ENCODE measurements around the gene DDHD1.
A peak's percentile ranks its signal among the peaks of the same experiment; 100 is the strongest.
"Not testable (repeated sequence)": the region's sequence is repeated elsewhere in the genome, so short reads cannot be mapped to it uniquely, and the experiment has no call there.

DDHD1 gene

DNA sequence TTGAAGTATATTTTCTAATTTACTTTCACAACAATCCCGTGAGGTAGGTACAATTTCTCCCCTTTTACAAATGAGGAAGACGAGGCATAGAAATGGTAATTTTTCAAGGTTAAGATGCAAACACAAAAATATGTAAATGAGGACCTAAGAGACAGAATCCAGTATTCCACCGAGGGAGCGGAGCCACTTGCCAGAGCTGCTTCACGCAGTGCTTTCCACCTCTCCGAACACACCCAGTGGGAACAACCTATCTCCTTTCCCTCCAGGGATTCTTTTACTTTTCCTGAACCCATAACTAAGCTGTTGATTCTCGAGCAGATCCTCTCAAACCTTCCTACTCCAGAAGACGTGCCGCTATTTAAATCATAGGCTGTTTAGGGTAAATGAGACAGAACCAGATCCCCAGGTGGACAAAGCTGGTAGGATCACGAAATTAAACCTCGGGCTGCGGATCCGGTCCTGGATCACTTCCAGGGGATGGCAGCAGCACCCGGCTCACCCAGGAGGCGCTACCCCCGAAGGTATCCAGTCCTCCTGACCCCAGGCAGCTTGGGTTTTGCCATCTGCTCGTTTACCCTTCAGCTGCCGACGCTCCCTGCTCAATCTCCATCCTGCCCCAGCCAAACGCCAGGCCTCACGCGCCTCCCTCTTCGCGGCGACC, 1.5 kb downstream of the DDHD1 start:
- peak; percentile 57 for DNase-seq

DNA sequence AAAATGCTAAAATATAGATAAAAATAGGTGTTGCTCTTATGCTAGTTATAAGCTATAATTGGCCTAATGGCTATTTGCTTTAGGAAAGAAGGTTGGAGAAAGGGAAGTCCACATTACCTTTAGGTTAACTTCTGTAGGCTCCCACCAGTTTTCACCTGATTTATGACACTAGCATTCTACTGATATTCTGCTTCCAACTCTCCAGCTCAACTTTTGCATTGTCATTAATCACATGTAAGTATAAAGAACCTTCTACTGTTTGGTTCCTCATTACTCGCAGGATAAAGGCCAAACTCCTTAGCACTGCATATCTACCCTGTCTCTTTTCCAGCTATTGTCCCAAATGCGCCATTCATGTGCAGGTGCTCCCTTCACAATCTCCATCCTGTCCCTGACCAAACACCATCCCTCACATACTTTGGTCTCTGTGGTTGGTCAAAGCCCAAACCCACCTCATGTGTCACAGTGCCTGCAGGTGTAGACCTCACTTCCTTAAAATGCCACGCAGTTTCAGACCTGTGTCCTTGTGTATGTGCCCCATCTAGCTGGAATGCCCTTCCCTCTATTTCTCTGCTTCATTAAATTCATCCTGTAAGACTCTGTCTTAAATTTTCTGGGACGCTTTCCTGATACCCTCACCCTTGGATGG, 3.3 kb downstream of the DDHD1 start:
- no peak for DNase-seq

DNA sequence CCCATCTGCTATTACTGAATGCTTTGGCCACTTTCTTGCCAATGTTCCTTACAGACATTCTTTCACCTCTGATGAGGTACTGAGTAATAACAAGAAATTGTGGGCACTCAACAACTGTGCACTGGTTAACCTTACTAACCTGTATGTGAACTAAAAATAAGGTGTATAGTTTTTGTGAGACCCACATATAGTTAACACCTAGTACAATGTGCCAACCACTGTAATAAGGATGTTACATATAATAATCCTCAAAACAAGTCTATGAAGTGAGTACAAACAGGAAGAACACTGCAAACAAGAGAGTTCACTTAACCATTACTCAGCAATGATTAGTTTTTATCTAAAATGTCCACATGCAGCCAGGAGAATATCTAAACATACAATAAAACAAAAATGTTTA, 4.5 kb downstream of the DDHD1 start:
- peak; percentile 70 for DNase-seq

DNA sequence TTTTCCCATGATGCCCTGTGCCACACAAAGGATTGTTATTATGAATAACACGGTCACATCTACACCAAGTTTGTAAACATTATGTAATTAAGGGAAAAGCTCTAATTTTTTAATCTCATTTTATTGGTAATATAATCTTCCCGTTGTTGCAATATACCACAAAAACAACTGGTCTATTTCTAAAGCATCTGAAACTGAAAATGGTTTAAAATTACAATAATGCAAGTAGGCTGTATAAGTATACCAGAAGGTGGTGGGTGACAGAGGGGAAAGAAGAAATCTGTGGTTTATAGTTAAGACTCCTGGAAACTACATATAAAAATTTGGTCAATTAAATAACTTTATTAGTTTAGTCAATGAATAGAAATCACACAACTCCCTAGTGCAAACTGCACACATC, 5.2 kb downstream of the DDHD1 start:
- DNase-seq, result no peak

DNA sequence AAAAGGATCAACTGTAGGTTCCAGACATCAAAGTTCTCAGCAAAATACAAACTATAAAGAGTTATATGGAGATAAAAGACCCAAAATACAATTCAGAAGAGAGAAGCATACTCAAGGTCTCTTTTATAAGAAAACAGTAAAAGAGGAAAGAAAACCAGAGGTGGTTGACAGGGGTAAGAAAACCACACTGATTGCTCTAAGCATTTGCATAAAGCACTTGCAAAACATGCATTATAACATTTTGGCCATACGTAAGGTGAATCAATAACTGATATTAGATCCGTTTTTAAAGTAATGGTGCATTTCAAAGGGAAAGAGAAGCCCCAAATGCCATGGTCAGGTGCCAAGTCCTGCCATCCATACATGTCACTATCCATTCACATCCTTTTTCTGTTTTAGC, 5.9 kb downstream of the DDHD1 start:
- DNase-seq, result no peak

DNA sequence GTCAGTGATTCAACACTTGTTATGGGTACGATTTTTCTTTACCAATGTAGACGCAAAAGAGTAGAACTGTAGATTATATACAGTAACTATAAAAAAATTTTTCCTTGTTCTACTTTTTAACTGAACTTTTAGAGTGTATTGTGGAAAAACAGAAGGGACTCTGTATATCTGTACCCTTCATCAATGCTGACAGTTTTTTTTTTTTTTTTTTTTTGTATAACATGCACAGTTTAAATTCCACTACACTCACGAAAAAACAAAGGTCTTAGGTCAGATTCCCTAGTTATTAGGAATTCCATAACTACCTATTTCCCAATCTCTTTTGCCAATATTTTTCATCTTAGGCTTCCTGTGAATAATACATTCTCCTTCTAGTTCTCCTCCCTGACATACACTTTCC, 6.4 kb downstream of the DDHD1 start:
- no peak for DNase-seq

DNA sequence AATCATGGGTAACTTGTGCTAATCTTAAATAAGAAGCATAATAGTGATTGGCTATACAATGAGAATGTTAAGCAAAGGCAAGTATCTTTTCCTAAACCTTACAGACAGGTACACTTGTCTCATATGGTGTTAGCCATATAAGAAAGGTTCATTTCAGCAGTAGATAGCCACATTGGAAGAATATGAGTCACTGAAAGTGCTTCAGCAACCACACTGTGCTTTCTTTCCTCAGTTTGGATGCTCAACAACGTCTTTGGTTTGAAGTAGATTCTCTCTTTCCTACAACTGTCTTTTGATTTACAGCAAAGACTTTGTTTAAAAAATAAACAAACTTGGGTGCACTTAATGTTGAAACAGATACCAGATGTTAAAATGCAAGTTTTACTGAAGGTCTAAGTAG, 8.9 kb downstream of the DDHD1 start:
- DNase-seq, result peak; percentile 75

DNA sequence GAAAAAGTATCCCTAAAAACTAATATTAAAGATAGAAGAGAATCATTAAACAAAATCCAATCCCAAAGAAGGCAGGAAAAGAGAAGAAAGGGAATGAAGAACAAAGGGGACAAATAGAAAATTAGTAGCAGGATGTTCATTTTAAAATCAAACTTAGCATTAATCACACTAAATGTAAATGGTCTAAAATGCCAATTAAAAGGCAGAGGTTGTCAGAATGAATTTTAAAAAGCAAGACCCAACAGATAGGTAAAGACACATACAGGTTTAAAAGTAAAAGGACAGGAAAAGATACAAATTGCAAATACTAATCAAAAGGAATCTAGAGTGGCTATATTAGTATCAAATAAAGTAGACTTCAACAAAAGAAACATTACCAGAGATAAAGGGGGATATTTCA, 12.5 kb downstream of the DDHD1 start:
- DNase-seq, result no peak

DNA sequence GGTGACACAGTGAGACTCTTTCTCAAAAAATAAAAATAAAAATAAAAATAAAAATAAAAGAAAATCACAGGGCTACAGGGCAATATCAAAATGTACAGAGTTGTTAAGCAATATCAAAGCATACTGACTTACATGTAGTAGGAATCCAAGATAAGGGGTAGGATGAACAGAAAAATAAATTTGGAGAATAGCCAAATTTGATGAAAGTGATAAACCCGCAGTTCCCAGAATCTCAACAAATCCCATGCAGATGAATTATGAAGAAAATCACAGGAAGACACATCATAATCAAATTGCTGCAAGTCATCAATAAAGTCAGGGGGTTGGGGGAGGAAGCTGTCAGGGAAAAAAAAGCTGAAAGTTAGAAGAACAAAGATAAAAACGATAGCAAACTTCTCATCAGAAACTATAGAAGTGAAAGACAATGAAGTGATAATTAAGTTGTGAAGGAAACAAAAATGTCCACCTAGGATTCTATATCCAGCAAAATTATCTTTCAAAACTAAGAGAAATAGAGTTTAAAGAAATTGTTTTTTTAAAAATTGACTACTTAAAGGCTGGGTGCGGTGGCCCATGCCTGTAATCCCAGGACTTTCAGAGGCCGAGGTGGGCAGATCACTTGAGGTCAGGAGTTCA, 15.4 kb downstream of the DDHD1 start:
- no peak for DNase-seq

DNA sequence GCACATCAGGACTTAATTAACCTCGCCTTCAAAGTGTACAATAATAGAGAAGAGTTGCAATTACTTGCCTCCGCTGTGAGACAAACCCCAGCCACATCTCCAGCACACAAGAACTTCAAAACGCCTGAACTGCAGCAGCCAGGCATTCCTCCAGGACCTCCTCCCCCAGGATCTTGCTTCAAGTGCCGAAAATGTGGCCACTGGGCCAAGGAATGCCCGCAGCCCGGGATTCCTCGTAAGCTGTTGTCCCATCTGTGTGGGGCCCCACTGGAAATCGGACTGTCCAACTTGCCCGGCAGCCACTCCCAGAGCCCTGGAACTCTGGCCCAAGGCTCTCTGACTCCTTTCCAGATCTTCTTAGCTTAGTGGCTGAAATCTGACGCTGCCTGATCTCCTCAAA, 22.6 kb downstream of the DDHD1 start:
- DNase-seq, result not testable (repeated sequence)

DNA sequence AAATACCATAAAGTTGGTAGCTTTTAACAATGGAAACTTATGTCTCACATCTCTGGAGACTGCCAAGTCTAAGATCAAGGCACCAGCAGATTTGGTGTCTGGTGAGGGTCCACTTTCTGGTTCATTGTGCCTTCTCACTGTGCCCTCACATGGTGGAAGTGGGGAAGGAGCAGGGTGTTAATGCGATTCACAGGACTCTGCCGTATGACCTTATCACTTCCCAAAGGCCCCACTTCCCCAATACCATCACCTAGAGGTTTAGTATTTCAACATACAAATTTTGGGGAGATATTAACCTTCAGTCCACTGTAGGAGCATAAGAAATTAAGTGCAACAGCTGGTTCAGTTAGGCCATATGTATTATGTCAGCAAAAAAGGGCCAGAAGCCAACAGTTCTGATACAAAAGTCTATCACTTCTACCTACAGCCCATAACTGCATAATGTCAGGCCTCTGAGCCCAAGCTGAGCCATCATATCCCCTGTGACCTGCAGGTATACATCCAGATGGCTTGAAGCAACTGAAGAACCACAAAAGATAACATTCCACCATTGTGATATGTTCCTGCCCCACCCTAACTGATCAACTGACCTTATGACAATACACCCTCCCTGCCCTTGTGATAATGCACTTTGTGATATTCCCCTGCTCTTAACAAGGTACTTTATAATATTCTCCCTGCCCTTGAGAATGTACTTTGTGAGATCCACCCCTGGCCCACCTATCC, 24.7 kb downstream of the DDHD1 start:
- DNase-seq, result no peak

DNA sequence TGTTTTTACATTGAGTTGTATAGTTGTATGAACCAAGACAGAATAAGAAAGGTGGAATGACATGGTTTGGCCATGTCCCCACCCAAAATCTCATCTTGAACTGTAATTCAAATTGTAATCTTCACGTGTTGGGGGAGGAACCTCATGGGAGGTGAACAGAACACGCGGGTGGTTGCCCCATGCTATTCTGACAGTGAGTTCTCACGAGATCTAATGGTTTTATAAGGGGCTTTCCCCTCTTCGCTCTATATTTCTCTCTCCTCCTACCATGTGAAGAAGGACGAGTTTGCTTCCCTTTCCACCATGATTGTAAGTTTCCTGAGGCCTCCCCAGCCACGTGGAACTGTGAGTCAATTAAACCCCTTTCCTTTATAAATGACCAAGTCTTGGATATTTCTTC, 25.3 kb downstream of the DDHD1 start:
- no peak for DNase-seq

DNA sequence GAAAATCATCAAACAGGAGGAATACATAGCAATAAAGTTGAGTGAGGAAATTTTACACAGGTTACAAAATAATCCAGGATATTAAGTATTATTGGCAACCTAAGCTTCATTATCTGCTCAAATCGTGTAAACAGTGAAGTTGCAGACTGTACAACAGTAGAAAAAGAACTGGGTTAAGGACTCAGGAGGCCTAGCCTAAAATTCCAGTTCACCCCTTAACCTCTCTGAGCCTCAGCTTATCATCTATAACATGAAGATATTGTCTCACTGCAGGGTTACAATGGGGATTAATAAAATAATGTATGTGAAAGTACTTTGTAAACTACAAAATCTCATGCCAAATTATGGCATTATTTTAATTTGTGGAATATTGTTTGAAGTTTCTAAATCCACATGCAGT, 26.0 kb downstream of the DDHD1 start:
- no peak for DNase-seq

DNA sequence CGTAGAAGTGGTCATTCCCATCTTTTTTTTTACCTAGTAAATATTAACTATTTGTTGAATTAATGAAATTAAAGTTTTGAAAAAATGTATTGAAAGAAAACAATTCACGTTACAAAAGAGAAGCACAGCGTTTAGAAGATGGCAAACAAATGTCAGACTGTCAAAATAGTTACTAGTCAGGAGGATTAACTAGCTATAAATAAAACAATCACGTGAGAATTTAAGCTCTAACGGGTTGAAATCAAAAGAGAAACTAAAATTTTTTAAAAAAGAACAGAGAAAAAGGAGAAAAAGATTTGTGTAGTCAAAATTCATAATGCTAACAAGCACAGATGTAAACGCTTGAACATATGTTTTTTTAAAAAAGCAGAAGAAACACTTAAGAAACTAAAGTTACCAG, 26.4 kb downstream of the DDHD1 start:
- DNase-seq, result no peak

DNA sequence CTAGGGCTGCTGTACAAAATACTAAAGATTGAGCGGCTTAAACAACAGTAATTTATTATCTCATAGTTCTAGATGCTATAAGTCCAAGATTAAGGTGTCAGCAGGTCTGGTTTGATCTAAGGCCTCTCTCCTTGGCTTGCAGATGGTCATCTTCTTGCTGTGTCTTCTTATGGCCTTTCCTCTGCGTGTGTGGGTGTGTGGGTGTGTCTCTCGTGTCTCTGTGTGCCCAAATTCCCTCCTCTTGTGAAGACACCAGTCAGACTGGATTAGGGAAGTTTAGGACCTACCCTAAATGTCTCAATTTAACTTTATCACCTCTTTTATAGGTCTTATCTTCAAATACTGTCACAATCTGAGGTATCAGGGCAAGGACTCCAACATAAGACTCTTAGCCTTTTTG, 28.3 kb downstream of the DDHD1 start:
- no peak for DNase-seq

DNA sequence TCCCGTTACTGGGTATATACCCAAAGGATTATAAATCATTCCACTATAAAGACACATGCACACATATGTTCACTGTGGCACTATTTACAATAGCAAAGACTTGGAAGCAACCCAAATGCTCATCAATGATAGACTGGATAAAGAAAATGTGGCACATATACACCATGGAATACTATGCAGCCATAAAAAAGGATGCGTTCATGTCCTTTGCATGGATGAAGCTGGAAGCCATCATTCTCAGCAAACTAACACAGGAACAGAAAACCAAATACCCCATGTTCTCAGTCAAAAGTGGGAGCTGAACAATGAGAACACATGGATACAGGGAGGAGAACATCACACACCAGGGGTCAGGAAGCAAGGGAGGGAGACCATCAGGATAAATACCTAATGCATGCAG, 31.7 kb downstream of the DDHD1 start:
- not testable (repeated sequence) for DNase-seq

DNA sequence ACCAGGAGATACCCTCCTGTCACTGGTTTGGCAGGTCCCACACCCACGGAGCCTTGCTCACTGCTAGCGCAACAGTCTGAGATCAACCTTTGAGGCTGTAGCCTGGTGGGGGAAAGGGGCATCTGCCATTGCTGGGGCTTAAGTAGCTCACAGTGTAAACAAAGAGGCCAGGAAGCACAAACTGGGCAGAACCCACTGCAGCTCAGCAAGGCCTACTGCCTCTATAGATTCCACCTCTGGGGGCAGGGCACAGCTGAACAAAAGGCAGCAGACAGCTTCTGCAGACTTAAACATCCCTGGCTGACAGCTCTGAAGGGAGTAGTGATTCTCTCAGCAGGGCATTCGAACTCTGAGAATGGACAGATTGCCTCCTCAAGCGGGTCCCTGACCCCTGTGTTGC, 35.6 kb downstream of the DDHD1 start:
- not testable (repeated sequence) for DNase-seq

DNA sequence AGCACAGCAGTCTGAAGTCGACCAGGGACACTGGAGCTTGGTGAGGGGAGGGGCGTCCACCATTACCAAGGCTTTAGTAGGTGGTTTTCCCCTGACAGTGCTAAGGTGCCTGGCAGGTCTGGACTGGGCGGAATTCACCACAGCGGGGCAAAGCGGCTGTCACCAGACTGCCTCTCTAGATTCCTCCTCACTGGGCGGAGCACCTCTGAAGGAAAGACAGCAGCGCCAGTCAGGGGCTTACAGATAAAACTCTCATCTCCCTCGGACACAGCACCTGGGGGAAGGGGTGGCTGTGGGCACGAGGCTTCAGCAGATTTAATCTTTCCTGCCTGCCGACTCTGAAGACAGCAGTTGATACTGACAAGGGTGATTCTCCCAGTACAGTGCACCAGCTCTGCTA, 39.1 kb downstream of the DDHD1 start:
- no peak for DNase-seq

DNA sequence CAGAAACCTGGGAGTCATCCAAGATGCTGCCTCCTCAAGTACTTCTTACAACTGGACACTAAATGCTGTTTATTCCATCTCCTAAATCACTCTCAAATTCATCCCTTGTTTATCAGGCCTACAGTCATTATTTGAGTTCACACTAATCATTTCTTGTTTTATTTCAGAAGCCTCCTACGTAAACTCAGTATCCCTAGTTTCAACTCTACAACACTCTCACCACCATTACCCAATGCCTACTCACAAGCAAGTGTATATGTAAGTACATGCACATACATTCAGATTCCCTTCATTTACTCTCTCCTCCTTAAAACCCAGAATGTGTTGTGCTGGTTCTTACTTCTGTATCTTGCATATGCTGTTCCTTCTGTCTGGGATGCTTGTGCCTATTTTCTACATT, 43.0 kb downstream of the DDHD1 start:
- peak; percentile 47 for DNase-seq

DNA sequence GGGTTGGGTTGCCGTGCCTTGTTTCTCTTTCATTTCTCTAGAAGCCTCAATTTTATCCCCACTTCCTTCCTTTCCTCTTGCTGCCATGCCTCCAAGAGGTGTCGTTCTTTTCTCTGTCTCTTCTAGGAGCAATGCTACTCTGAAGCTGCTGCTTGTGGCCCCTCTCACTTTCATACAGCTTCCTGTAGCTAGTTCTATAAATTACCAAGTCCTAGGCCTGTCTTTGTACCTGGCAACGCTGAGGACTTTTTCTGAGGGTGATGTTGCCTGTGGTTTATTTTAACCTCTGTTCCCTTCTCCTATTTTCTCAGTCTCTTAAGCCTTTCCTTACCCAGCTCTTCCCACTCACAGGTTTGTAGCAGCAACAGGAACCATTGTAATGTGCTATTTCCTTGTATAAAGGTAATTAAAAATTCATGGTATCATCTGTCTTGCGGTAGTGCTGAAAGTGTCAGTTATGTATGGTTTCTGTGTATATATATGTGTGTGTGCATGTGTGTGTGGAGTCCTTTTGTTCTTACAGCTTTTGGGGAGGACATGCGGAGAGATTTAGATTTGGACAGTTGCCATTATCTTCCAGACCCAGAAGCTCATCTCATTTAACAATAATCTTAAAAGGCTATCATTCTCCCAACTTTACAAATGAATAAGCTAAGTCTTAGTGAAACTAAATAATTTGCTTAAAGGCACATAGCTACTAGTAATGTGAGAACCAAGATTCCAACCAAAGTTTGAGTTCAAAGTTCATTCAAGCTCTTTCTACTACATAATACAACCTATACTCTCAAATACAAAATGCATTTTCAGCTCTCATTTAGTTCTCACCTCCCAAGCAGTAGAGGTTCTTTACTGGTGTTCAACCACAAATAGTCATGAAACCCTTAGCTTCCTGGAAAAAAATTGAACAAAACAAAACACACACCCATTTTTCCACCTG, 43.8 kb downstream of the DDHD1 start:
- DNase-seq, result peak; percentile 87

DNA sequence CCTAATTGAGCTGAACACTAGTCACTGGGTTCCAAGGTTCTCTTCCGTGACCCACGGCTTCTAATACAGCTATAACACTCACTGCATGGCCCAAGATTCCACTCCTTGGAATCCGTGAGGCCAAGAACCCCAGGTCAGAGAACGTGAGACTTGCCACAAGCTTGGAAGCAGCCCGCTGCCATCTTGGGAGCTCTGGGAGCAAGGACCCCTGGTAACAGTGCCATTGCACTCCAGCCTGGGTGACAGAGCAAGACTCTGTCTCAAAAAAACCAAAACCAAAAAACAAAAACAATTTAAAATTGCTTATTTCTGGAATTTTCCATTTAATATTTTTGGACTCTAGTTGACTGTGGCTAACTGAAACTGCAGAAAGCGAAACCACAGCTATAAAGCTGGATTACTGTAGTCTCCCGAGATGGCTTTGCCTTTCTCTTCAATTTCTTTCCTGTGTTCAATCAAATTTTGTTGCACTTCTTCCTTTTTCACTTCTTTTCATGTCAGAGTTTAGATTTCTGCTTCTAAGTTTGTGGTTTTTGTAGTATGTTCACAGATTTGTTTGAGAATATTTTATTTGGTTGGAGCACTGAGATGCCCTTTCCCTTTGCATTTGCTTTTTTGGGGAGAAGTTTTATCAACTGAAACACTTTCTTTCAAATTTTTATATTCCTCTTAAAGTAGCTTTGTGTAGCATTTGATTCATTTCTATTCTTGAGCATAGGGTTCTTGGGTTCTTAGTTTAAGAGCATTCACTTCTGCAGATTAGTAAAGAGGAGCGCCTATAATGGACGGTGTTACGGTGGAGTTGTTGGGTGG, 44.6 kb downstream of the DDHD1 start:
- DNase-seq, result peak; percentile 22

DNA sequence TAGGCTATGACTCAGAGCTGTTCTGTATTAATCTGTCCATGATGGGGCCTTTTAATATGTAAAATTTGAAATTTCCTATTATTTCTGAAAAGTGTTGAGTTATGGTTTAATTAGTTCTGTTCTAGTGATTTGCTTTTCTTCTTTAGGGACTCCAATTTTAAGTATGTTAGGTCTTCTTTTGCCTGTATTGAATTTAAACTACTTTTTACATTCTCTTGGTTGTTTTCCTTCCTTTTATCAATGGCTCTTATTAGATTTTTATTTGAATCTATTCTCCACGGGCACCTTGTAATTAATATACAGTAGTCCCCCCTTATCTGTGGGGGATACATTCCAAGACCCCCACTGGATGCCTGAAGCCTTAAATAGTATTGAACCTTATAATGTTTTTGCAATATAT, 46.4 kb downstream of the DDHD1 start:
- DNase-seq, result no peak

Data from activated CD4-positive, alpha-beta T cell treated with anti-CD3 and anti-CD28 coated beads, Interleukin-2, Interleukin-6, amounts not matched to agents 100 ng/mL and 50 ng/mL, durations not matched to agents 16 hours and 8 hours (primary cell).